Stimulated activated CD8-positive, alpha-beta memory T cell treated with anti-CD3 and anti-CD28 coated beads, Interleukin-12 subunit alpha, Interleukin-12 subunit beta, amount 100 ng/mL, for 1 hour (primary cell): ENCODE measurements around the gene MOGAT3.
A peak's percentile ranks its signal among the peaks of the same experiment; 100 is the strongest.

Source experiments
- DNase-seq: peaks from one replicate; pipeline ENCODE4 v3.0.0-alpha.2; 2020; ENCODE audit warnings: low read depth

Gene MOGAT3

DNA sequence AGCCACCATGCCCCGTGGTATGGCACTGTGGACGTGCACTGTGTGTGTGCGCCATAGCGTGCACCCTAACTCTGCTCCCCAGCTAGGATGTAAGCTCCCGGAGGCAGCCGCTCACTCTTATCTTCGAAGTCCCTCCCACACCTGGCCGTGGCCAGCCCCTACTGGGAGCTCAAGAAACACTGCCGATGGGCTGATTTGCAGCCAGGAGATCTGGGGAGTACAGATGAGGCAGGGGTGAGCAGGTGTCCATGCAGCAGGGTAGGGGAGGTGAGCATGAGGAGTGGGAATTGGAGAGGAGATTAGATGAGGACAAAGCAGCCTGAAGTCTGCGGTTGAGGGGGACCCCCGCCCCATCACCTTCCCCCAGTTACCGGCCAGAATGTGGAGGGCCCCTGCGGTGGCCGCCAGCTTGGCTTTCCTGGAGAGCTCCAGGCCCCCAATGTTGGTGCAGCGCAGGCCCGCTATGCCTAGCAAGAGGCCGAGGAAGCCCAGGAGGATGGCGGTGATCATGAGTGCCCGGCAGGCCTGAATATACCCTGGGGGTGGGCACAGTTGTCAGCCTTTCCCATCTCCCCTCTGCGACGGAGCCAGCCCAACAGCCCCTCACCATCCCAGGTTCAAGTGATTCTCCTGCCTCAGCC, 33.2 kb upstream of the MOGAT3 start:
- DNase-seq, result no peak

DNA sequence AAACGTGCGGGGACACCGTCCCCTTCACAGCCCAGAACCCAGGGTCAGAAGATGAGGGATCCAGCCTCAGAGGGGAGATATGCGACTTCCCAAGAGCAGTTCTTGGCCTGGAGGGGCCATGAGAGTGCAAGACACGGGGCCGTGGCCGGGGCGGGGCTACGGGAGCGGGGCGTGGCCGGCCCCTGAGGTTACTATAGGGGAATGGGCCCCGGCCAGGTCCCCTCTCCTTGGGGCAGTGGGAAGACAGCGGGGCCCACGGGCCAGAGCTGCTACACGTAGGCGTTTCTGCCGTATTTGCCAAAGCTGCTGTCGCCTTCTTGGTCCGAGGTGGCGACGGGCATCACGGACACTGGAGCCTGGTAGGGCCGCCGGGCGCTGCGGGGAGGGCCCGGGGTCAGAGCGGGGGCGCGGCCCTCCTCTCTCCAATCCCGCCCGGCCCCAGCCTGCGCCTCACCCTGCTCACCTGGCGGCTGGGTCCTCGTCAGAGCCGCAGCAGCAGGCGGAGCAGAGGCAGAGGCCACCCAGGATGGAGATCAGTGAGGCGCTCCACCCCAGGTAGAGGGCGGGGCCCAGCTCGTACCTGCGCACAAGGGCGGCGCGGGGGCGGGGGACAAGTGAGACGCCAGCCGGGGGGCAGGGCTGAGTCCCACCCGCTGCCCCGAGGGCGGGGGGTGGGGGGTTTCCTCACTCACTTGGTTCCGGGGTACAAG, 31.5 kb upstream of the MOGAT3 start:
- DNase-seq, result no peak

DNA sequence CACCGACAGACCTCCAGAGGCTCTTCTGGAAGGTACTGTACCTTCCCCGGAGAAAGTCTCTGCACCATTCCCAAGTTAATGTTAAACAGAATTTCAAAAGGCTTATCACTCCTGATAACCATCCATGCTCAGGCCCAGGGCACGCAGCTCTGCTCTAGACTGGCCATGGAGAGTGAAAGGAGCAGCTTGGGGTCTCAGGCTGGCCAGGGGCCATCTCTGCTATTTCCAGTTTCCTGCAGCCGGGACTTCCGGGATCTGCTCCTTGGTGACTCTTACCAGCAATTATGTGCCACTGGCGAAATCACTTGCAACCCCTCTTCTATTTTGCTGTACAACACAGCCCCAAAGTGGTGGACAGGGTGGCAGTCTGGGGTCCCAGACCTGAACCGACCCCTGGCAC, 30.8 kb upstream of the MOGAT3 start:
- no peak for DNase-seq

DNA sequence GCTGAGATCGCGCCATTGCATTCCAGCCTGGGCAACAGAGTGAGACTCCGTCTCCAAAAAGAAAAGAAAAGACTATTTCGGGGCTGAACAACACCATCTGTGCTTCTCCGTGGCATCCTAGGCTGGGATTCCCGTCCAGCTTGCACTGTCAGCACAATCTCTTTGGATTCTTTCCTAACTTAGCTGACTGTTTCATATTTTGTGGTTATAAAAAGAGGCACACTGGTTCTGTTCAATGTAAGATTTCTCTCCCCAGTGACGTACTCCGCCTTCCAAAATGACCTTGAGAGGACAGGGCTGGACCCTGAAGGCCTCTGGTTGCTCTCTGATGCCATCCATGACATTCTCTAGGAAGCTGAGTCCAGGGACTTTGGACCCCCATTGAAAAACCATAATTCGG, 25.9 kb upstream of the MOGAT3 start:
- DNase-seq, result no peak

DNA sequence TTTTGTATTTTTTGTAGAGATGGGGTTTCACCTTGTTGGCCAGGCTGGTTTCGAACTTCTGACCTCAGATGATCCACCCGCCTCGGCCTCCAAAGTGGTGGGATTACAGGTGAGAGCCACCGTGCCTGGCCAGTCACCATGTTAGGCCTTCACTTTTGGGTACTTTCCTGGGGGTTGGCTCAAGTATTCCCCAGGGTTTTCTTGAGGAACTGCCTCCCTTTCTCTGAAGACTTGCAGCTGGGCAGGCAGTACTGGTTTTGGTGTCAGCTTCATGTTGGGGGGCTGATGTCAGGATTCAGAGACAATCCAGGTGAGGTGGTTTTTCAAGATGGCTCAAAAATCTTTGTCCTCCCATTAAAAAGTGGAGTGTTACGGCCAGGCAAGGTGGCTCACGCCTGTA, 24.8 kb upstream of the MOGAT3 start:
- no peak for DNase-seq

DNA sequence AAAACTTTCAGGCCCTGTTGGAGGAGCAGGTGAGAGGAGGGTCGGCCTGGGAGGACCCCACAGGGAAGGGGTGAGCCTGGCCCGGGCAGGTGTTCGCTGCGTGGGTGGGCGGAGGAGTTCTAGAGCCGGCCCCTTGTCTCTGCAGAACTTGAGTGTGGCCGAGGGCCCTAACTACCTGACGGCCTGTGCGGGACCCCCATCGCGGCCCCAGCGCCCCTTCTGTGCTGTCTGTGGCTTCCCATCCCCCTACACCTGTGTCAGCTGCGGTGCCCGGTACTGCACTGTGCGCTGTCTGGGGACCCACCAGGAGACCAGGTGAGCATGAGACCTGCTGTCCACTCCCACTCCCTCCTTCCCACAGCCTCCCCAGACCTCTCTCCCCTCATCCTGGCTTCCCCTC, 22.7 kb upstream of the MOGAT3 start:
- DNase-seq, result no peak

DNA sequence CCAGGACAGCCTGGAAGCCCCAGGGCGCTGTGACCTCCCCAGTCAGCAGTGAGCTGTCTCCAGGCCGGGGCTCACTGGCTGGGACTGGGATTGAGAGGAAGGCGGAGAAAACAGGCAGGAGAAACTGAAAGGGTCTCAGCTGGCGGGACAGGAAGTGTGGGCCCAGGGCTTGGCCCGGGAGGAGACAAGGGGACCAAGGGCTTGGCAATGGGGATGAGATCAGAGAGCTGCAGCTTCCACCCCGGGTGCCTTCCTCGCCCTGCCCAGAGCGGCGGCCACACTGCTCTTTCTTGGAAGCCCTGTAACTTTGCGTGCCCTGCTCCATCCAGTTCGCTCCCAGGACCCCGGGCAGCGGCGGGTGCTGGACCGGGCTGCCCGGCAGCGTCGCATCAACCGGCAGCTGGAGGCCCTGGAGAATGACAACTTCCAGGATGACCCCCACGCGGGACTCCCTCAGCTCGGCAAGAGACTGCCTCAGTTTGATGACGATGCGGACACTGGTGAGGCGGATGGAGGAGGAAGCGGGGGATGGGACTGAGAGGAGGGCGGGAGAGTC, 21.5 kb upstream of the MOGAT3 start:
- DNase-seq, result no peak

DNA sequence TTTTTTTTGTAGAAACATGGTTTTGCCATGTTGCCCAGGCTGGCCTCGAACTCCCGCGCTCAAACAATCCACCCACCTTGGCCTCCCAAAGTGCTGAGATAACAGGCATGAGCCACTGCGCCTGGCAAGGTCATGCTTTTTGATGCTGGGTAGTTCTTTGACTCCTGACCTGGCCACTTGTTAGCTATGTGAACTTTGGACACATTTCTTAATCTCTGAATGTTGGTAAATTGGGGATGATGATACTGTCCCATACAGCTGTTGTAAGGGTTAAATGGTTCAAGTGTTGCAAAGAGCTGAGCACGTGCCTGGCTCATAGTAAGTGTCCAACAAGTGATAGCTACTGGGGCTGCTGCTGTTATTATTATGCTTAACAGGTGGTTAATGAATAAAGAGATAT, 19.5 kb upstream of the MOGAT3 start:
- no peak for DNase-seq

DNA sequence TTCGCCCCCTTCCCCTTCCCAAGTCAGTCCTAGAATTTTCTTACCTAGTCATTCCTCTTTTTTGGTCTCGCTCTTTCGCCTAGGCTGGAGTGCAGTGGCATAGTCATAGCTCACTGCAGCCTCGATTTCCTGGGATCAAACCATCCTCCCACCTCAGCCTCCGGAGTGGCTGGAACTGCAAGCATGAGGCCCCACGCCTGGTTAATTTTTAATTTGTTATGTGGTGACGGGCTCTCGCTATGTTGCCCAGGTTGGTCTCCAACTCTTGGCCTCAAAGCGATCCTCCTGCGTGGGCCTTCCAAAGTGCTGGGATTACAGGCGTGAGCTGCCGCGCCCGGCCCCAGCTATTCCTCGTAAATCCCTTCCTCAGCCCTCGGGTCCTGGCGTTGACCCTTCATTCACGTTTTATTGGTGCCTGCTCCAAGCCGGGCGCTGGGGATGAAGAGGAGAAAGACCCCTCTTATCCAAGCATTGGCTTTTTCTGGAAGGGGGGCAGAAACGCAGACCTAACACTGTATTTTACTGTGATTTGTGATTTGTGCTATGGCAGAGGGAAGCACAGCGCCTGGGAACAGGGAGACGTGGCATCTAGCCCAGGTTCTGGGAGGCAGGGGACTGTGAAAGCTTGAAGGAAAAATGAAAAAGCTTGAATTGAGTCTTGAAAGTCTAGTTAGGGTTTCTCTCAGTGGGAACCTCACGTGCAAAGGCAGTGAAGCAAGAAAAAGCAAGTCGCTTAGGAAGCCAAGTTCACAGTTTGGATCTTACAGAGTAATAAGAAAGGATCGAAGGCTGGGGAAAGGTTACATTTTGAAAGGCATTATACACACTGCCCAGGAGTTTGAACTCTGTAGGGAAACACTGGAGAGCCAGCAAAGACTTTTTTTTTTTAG, 17.6 kb upstream of the MOGAT3 start:
- DNase-seq, result no peak

DNA sequence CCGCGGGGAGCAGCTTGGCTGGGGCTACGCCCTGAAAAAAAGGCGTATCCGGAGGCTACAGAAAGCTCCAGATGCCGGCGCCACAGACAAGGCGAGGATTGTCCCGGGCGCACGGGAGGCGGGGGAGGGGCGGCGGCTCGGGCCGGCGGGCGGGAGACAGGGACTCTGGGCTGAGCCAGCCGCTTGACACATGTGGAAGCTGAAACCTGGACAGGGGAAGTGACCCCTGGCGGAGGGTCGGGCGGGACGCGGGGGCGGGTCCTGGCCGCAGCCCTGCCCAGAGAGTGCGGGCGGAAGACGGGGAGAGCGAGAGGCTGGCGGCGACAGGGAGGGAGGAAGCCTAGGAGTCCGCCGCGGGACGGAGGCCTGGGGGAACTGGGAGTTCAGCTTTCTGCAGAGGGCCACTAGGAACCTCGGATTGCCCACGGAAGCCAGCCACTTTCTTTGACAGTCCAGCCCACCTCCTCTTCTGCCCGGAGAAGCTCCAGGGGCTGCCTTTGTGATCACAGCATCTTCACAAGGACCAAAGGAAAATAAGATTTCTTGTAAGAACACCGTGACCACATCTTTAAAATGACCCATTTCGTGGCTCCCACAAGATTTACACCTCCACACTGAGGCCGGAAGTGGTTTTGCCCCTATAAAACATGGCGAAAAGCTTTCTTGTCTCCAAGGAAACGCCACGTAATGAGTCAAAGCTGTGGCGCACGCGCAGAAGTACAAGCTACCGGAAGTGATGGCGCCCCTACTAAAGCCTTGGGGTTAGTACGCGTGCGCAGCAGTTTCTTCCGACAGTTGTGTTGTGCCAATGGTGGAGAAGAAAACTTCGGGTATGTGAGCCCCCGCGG, 16.8 kb upstream of the MOGAT3 start, which contains the start of the genes PLOD3 and ZNHIT1:
TSS of gene PLOD3 (minus strand) at position 194 of the 848 bp plus-strand sequence. CDS start 307 bp downstream, outside the sequence.
TSS of gene ZNHIT1 (plus strand) at position 778 of the 848 bp plus-strand sequence. CDS start at position 809, 31 bp downstream.
- peak; percentile 98 for DNase-seq

DNA sequence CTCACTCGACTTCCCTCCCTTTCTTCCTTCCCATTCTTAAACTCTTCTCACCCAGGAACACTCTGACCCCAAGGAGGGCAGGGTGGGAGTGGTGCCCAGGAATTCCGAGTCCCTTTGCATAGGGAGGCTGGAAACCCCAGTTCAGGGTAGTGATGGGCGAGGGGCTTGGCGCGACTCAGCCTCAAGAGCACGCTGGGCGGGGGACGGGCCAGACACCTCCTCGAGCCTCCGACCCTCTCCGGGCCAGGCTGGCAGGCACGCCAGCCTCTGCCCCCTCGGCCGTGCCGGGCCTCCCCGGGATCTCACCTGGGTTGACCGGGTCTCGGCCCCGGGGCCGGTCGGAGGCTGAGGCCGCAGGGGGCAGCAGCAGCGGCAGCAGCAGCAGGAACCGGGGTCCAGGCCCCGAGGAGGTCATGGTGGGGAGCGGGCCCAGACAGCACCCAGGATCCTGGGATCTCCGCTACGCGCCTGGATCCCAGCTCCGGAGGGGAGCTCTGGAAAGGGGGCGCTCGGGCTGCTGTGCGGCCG, 16.1 kb upstream of the MOGAT3 start:
- no peak for DNase-seq

DNA sequence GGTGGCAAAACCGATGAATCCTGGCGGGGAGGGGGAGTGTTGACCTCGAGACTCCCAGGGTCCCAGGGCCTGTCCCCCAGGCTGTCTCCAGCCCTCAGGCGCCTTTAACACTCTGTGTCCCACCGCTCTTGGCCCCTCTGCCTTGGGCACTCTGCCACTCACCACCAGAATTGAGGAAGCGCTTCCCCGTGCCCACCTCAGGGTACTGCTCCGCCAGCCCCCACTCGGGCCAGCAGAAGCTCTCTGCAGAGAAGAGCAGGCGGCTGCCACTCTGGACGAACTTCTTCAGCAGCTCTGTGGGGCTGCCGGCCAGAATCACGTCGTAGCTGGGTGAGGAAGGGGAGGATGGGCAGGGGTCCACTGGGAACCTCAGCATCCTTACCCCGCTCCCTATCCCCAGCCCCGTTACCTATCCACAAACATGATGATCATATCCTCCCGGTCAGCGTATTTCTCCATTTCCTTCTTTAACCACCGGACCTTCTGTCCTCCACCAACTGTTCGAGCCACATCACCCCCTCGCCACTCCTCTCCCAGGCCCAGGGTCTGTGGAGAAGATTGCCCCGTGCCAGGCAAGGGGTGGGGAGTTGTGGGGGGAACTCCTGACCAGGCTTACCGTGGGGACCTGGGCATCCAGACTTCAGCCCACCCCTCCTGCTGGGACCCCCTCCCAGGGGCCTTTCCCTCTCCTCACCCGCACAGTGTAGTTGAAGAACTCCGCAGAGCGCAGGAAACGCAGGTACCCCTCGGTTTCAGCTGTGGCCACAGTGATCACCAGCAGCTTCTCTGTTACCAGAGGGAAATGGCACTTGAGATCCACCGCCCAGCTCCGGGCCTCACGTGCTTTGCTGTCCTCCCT, 15.4 kb upstream of the MOGAT3 start:
- no peak for DNase-seq

DNA sequence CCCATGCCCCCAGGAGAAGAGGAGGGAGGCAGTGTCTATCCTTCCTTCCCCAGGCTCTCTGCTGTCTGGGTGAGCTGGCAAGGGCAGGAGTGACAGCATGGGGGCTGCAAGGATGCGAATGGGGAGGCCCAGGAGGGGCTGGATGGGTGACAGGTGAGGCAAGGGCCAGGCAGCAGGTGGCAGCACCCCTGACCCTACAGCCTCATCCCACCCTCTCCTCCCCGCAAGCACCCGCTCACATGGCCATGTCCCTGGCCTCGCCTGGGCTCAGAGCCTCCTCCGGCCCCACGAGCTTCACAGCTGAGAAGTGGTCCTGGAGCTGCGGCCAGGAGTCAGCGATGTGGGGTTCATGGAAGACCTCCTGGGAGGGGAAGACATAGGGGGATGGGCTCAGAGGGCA, 11.2 kb upstream of the MOGAT3 start:
- DNase-seq, result no peak

DNA sequence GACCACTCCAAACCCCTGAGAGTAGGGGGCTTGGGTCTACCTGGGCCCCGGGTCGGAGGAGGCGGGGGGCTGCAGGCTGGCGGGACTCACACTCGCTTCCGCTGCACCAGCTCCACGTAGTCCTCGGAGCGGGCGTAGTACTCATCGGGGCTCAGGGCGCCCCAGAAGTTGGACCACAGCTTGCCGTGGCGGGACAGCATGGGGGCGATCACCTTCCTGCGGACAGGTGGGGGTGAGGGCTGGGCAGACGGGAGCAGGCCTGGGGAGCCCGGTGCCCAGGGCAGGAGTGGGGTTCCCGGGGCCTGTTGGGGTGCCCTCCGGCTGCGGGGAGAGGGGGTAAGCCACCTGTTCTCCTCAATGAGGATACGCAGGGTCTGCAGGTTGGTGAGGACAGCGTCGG, 10.7 kb upstream of the MOGAT3 start:
- DNase-seq, result no peak

DNA sequence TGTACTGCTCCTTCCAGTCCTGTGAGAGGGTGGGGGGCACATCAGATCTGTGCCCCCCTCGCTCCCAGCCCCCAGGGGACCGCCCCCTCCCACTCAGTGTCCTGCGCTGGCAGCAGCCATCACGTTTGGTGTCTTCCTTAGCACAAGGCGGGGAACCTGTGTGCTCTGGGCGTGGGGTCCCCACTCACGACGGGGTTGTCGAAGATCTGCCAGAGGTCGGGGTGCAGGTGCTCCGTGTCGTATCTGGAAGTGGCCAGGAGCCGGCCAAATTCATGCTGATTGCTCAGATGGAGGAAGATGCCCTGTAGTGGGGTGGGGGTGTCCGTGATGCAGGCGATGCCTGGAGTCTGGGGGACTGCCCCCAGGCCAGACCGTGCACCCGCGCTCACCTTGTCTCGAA, 9.3 kb upstream of the MOGAT3 start:
- DNase-seq, result no peak

DNA sequence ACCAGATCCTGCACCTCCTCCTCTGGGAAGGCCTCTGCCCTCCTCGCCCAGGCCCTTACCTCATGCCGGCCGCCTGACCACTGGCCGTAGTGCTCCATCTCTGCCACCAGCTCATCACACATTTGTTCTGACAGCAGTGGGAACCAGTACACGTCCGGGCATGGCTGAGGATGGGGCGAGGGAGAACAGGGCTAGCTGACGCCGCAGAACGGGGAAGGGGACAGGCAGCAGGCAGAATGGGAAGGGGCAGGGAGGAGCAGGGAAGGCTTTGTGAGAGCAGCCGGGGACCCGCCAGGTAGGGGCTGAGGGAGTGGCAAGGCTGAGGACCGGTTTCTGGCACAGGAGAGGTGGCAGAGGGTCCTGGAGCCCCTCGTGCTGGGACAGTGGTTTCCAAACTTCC, 8.0 kb upstream of the MOGAT3 start:
- DNase-seq, result no peak

DNA sequence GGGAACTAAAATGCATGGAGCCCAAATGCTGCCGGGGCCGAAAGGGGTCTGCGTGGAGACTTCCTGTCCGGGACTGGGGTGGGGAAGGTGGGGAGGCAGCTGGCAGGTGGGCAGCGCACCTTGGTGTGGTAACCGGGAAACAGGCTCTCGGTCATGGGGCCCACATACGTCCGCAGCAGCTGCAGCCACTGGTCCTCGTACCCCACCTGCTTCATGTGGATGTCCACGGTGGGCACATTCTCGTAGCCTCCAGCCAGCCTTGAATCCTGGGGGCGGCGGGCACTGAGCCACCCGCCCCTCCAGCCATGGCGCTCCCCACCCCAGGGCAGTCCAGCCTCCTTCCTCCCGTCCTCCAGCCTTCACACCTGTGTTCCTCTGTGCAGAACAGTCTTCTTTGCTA, 6.6 kb upstream of the MOGAT3 start:
- DNase-seq, result no peak

DNA sequence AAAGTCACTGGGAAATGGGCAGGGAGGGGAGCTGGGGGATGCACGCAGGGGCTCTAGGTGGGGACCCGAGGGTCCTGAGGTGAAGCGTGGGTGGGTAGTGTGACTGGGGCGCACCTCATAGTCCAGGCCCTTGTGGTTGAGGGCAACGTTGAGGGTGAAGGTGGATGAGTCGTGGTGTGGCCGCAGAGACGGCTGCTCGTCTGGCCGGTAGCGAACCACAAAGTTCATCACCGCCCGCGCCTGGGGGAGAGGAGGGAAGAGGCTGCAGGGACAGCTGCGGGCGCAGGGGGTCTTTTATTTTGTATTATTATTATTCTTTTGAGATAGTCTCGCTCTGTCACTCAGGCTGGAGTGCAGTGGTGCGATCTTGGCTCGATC, 5.8 kb upstream of the MOGAT3 start:
- no peak for DNase-seq

DNA sequence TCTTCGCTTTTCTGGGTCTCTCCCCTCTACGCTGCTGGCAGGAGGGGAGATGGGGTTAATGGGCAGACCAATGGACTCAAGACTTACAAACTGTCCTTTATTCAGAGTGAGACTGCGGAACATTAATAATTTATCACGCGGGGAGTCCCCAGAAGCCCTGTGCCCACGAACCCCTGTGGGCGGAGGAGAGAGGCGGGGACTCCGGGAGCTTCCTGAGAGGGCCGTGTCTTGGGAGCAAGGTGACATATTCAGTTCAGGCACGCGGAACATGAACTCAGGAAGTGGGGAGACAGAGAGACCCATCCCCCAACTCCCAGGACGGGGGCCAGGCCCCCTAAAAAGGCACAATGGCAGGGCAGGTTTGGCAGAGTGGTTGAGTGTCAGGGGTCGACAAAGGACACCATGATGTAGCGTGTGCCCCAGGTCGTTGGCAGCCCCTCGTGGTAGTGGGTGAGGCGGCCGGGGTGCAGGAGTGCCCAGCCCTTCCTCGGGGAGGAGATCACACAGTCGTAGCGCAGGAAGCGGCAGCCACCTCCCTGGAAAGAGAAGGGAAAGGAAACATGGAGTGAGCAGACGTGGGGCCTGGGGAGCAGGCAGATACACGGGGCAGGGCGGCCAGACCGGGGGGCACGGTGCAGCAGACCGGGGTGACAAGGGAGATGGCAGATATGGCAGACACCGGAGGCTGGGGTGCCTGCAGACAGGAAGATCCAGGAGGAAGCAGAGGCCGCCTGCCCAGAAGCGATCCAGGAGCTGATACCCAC, 5.2 kb upstream of the MOGAT3 start:
- DNase-seq, result no peak
